Stimulated activated CD4-positive, alpha-beta T cell treated with anti-CD3 and anti-CD28 coated beads, Interleukin-12 subunit alpha, Interleukin-12 subunit beta, amount 100 ng/mL, for 4 hours (primary cell): ENCODE data around the gene PFKFB4.

Experiments
- DNase-seq: peaks from one replicate; pipeline ENCODE4 v3.0.0-alpha.2; 2020

The PFKFB4 gene

DNA sequence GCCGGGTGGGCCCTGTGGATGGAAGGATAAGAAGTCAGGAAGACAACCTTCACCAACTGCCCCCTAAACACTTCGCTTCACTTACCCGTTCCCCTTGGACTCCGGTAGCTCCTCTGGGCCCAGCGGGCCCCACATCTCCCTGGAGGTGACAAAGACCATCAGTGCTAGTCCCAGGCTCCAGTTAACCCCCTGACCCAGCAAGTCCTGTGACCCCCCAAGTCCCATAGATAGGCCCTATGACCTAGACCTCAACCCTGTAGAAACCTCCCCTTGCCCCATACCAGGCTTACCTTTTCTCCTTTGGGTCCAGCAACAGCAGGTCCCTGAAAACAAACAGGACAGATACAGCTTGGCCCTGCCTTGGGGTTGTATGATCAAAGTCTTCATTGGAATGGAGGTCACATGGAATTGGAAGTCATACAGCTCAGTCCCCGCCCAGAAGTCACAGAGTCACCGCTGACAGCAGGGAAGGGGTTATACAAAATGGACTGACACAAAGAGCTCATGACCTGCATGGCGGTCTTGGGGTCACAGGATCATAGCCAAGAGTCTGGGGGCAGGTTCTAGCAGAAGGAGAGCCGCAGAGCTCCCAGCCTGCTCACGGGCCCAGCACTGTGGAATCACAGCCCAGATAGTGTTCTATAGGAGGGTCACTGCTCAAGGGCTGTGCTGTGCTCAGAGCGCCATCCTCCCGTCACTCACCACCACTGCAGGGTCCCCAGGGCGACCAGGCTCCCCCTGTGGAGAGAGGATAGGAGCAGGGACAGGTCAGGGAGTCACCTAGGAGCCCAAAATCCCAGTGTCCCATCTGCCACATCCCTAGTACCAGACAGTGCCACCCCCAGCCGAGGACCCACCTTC, 25.2 kb upstream of the PFKFB4 start:
- no peak for DNase-seq

GRCh38 chr3:48576647-48577046, 20.0 kb upstream of the PFKFB4 start:
- no peak for DNase-seq

DNA sequence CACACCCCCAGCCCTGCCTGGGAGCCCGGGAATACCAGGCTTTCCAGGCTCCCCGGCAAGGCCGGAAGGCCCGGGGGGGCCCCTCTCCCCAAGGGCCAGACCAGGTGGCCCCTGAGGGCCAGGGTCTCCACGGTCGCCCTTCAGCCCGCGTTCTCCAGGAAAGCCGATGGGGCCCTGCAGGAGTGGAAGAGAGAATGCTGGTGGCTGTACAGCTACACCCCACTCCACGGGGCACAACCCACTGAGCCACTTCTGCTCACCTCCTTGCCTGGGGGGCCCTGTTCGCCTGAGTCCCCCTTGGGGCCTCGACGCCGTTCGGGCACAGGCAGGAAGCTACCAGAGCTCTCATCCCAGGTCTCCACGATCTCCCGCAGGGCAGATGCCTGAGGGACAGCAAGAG, 18.8 kb upstream of the PFKFB4 start:
- no peak for DNase-seq

DNA sequence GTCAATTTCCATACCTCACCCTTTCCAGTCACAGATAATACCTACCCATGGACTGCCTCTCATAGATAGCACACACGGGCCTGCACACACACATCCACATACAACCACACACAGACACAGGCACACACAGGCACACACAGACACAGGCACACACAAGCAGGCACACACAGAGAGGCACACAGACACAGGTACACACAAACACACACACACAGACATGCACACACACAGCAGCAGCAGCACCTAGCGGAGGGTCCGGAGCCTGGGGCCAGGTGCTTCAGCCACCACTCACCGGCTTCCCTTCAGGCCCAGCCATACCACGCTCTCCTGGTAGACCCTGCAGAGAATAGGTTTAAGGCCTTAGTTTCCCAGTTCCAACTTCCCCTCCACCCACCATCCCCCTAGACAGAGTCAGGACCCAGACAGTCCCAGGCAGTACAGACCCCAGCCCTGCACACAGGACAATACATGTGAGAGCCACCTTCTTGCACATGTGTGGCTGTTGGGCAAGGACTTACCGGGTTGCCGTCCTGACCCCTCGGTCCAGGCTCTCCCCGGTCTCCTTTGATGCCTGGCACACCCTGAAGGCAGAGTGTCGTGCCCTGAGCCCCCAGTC, 17.5 kb upstream of the PFKFB4 start:
- no peak for DNase-seq

- DNase-seq: no peak
Observed at GRCh38 chr3:48572517-48572916, 15.9 kb upstream of the PFKFB4 start.

GRCh38 chr3:48571938-48572337, 15.3 kb upstream of the PFKFB4 start:
- no peak for DNase-seq

DNA sequence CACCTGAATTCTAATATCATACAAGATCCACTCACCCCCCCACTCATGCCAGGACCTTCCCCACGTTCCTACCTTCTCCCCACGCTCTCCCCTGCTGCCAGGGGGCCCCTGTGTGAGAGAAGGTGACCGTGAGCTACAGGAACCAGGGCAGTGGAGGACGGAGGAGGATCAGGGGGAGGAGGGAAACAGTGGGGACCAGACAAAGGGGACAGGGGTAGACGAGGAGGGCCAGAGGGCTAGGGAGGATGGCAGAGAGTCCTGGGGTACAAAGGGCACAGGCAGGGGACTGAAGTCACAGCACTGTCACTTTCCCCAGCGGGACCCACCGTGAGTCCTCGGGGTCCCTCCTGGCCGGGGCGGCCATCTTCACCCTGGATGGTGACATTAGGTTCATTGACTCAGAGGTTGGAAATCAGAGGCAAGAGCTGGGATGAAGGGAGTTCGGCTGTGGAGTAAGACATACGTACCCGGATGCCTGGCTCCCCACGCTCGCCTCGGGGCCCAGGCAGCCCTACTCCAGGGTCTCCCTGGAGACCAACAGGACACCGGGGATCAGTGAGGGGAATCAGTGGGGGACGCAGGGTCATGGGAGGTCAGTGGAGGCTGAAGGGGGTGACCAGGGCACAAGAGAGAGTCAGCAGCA, 13.3 kb upstream of the PFKFB4 start:
- DNase-seq: no peak

DNA sequence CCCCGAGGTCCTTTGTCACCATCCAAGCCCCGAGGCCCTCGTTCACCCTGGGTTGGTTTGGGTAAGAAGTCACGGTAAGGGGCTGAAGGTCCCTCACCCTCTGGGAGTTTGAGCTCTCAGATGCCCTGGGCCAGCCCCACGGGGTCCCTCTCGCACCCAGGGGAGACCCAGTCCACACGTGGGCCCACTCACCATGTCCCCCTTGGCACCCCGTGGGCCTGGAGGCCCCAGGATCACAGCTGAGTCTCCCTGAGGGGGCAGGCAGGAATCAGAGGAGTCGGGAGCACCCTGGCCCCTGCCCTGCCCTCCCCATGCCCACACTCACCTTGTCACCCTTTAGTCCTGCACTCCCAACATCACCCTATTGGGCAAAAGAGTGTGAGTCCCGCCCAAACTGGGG, 12.8 kb upstream of the PFKFB4 start:
- DNase-seq: no peak

GRCh38 chr3:48568476-48568875, 11.9 kb upstream of the PFKFB4 start:
- DNase-seq: no peak

GRCh38 chr3:48567500-48567899, 10.9 kb upstream of the PFKFB4 start:
- no peak for DNase-seq

GRCh38 chr3:48567090-48567489, 10.5 kb upstream of the PFKFB4 start:
- no peak for DNase-seq

DNA sequence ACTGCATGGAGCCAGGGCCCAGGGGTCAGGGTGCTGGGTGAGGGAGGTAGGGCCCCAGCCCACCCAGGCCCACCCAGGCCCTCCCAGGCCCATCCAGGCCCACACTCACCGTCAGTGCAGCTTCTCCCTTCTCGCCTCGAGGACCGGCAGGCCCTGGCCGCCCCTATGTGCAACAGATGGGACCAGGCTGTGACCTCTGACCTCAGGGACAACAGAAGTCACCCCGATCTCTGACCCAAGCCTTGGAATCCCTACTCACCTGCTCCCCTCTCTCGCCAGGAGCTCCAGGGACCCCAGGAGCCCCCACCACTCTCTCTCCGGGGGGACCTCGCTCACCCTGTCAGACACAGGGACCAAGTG, 9.8 kb upstream of the PFKFB4 start:
- no peak for DNase-seq

- no peak for DNase-seq
Observed at GRCh38 chr3:48565591-48566400, 9.2 kb upstream of the PFKFB4 start.

- DNase-seq: no peak
Observed at GRCh38 chr3:48565186-48565585, 8.6 kb upstream of the PFKFB4 start.

GRCh38 chr3:48564667-48565066, 8.1 kb upstream of the PFKFB4 start:
- DNase-seq: no peak

DNA sequence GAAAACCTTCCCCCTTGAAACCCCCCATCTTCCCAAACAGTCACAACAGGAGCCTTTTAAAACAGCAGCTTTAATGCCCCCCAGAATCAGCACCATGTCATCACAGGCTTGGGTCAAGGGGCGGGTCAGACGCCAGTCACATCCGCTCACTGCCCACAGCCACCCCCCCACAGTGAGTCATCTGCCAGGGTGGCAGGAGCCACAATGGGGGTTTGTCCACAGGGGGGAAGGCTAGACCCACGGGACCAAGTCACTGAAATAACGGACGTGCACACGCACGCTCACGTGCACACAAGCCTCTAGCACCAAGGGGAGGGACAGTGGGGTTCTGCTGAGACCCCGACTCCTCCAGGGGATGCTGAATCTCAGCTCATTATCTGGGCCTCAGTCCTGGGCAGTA, 7.4 kb upstream of the PFKFB4 start:
- no peak for DNase-seq

DNA sequence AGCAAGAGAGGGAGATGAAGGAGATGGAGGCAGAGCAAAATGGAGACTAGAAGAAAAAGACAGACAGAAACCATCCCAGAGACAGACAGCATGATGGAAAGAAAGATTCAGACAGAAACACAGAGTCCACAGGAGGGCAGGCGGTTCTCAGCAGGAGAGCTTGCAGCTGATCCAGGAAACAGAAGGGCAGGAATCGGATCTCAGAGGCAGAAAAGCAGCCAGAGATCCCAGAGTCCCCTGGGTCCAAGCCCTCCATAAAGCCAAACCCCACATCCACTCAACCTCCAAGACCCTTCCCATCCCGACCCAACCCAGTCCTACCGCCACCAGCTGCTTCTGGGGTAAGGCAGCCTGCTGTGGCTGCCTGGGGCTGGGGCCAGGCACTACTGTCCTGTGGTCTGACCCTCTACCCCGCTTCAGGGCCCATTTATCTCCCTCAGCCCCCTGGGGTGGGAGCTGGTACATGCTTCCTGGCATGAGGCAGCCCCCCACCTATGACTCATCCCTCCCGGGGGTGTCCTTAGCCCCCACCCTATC, 6.8 kb upstream of the PFKFB4 start, which contains the start of gene UCN2:
Gene UCN2, minus strand, starts transcription at position 400 of the 537 bp plus-strand sequence. CDS start 657 bp downstream, outside the sequence.
- no peak for DNase-seq

DNA sequence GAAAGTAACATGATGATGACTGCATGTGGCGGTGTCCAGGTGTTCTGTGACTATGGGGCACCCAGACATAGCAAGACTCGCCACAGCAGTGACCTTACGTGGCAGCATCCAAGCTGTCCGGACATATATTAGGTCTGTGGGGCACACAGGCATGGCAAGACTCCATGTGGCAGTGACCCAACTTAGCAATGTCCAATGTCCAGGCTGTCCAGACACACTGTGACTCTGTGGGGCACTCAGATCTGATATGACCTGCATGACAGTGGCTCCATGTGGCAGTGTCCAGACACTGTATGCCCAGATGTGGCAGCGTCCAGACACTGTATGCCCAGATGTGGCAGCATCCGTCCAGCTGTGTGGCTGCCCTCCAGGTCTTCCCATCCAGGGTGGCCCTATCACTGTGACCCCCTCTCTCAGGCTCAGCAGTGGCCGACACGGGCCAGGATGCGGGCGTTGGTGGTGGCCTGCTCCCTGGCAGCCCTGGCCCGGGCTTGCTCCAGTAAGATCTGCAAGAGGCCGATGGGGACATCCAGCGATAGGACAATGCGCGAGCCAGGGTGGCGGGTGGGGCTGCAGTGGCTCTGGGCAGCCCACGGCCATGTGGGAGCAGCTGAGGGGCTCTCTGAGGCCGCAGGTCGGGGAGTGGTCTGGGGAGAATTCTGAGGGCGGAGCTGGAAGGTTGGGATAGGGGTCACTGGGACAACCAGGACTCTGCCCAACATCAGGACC, 5.9 kb upstream of the PFKFB4 start:
- DNase-seq: no peak

DNA sequence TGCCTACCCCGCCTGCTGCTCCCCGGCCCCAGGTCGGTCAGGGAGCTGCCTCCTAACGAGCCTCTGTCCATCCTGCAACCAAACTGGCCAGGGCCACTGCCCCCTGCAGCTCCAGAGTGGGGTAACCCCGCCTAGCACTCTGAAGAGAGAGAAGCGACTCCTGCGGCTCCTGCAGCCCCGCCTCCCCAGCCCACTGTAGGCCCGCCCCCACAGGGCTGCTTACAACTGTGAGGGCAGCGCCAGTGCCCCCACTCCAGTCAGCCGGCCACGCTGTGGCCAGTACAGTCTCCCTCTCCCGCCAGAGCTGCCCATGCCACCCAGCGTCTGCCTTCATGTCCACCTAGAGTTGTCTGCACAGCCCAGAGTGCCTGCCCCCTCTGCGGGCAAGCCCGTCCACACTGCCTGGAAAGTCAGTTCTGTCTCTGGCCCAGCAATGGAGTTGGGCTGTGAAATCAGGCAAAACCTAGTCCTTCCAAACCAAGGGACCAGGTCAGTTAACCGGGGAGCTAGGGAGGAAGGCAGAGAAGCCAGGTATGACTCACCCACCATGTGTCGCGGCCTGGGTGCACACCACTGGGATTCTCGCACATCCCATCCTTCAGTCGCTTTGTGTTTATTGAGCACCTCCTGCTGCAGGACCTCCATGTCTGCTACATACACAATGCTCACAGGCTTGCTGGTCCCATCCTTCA, 4.6 kb upstream of the PFKFB4 start:
- no peak for DNase-seq

DNA sequence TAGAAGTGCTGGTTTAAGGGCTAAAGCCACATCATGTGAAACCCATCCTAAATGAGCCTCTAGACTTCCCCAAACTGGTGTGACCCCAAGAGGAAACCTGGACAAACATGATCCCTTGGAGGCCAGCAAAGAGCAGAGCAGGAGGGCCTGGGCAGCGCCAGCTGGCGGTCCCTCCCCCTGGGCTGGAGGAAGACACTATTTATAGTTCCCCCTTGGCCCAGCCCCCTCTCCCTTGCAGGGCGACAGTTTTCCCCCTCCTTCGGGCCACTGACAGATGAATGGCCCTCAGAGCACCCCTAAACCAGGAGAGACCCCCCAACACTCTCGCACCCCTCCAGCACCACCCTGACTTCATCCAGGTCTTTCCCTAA, 4.0 kb upstream of the PFKFB4 start:
- DNase-seq: no peak

DNA sequence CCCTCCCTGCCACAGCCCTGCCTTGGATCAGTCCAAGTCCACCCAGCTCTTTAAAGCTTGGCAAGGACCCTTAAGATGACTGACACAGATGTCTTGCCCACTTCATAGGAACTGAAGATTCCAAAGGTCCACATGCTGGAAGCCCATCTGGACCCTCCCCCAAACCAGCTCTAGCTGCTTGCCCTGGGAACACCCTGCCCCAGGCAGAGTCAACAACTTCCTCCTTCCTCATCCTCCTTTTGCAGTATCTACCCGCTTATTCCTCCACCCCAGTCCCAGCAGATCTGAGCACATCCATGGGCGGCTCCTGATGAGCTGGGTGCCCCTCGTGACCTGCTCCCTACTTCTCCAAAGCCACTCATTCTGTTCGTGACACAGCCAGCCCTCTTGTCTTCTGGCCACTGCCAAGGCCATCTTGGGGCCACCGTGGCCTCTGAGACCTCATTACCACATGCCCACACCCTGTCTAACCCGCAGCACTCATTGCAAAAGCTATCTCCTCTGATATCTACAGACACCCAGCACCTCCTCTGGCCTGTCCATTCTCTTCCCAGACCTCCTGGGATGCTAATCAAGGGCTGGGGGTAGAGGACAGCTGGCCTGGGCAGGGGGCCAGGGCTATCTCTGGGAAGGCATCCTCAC, 2.0 kb upstream of the PFKFB4 start:
- no peak for DNase-seq
